Spinal cord (tissue), 10 donors: ENCODE results near the gene FAM236A. TPM values are rescaled to one million over a fixed set of nuclear protein-coding genes. Genes with fewer than 3 reads are reported as not detected.
"Not testable (repeated sequence)": the region's sequence is repeated elsewhere in the genome, so short reads cannot be mapped to it uniquely, and the experiment has no call there.

Experiments
- DNase-seq, 6 donors: peaks; one replicate each; pipeline versions ENCODE4 v3.0.0 to v3.0.0-alpha.2; 2013 to 2015; ENCODE audit warnings: low spot score in 6 of 6, low read depth in 4 of 6
- H3K27ac ChIP-seq: one replicate; pipeline ENCODE4 v1.5.1; 2013; ENCODE audit warnings: low read depth, low read length, control low read depth
- H3K27me3 ChIP-seq: one replicate; pipeline ENCODE4 v1.6.1; 2013; ENCODE audit warnings: low read length; ENCODE audit not compliant: control insufficient read depth, insufficient read depth
- H3K36me3 ChIP-seq: one replicate; pipeline ENCODE4 v1.6.1; 2013; ENCODE audit warnings: low read length; ENCODE audit not compliant: control insufficient read depth, insufficient read depth
- H3K4me1 ChIP-seq: one replicate; pipeline ENCODE4 v1.6.1; 2013; ENCODE audit warnings: low read length; ENCODE audit not compliant: control insufficient read depth, insufficient read depth
- H3K4me3 ChIP-seq: one replicate; pipeline ENCODE4 v1.5.1; 2013; ENCODE audit warnings: low read depth, low read length, control low read depth
- H3K9me3 ChIP-seq: one replicate; pipeline ENCODE4 v1.6.1; 2013; ENCODE audit warnings: low read length; ENCODE audit not compliant: control insufficient read depth, insufficient read depth
- WGBS: methylation state at CpG from one replicate; pipeline ENCODE4 v1.1.5; 2013; ENCODE audit warnings: missing lambda C conversion rate; ENCODE audit not compliant: insufficient coverage; 5-methylcytosine and 5-hydroxymethylcytosine counted together
- polyA plus RNA-seq, 2 donors: library from polyadenylated mRNA; unstranded; fragments of 120-200 nt; gene quantifications; one replicate each; pipeline ENCODE4 v1.2.1, GENCODE V29; 2013; ENCODE audit not compliant: insufficient read length in 2 of 2
- total RNA-seq, 2 donors: library from RNA; depleted of rRNA in 1 of 2; stranded (reverse); fragments of 120-200 nt in 1 of 2; fragments of >200 nt in 1 of 2; gene quantifications; one replicate each; pipeline versions ENCODE4 v1.2.3 to v1.2.4, GENCODE V29; 2013 to 2014
- donor health status: healthy.

The FAM236A gene
- total and polyA plus RNA-seq, 4 donors: 1.8 TPM; not detected in 2

- not testable (repeated sequence) for H3K4me3 ChIP-seq, H3K36me3 ChIP-seq, DNase-seq, H3K4me1 ChIP-seq, H3K27me3 ChIP-seq, H3K27ac ChIP-seq, H3K9me3 ChIP-seq
- no CpG with 5 or more reads among the region's 9 CpGs for WGBS
Measured at GRCh38 chrX:72959971-72960370, 22.0 kb downstream of the FAM236A start.

- not testable (repeated sequence) for H3K4me3 ChIP-seq, H3K4me1 ChIP-seq, H3K9me3 ChIP-seq, H3K27ac ChIP-seq, H3K36me3 ChIP-seq, H3K27me3 ChIP-seq, DNase-seq
- WGBS: no CpG with 5 or more reads among the region's 5 CpGs
Measured at GRCh38 chrX:72971859-72972258, 33.9 kb downstream of the FAM236A start.

GRCh38 chrX:72974885-72975284, 36.9 kb downstream of the FAM236A start:
- H3K4me3 ChIP-seq, DNase-seq, H3K27ac ChIP-seq: not testable (repeated sequence)

GRCh38 chrX:72980894-72981469, 43.0 kb downstream of the FAM236A start:
- not testable (repeated sequence) for H3K4me1 ChIP-seq, H3K36me3 ChIP-seq, DNase-seq, H3K27ac ChIP-seq, H3K27me3 ChIP-seq, H3K9me3 ChIP-seq, H3K4me3 ChIP-seq
- WGBS: 52% methylated on average over 4 of the region's 5 CpGs

More at GRCh38 chrX:72974885-72975284, 36.9 kb downstream of the FAM236A start:
- H3K4me1 ChIP-seq, H3K27me3 ChIP-seq, H3K36me3 ChIP-seq, H3K9me3 ChIP-seq: not testable (repeated sequence)
- no CpG with 5 or more reads among the region's 7 CpGs for WGBS

Other genes with a start within 250 kb of the FAM236A start
- gene PHKA1, start 223.9 kb upstream of the FAM236A start, total RNA-seq: 1 to 10 TPM; 6.1 to 7.4 TPM
- 1 to 10 TPM; 7.5 to 9.3 TPM for gene PHKA1, start 223.9 kb upstream of the FAM236A start, polyA plus RNA-seq
- gene DMRTC1B, start 161.3 kb upstream of the FAM236A start, total RNA-seq: 1 to 10 TPM; 1.5 to 2.6 TPM
- gene DMRTC1B, start 161.3 kb upstream of the FAM236A start, polyA plus RNA-seq: 10 to 100 TPM; 13.7 to 15.3 TPM
- not detected for gene FAM236B, start 155.5 kb upstream of the FAM236A start, total RNA-seq
- not detected for gene FAM236B, start 155.5 kb upstream of the FAM236A start, polyA plus RNA-seq
- not detected for gene FAM236D, start 130.0 kb upstream of the FAM236A start, total RNA-seq
- not detected for gene FAM236D, start 130.0 kb upstream of the FAM236A start, polyA plus RNA-seq
- gene FAM236C, start 25.6 kb upstream of the FAM236A start, total RNA-seq: not detected
- gene FAM236C, start 25.6 kb upstream of the FAM236A start, polyA plus RNA-seq: not detected
- under 1 TPM in 1 of 2 donors, not detected in 1; 0.55 TPM for gene DMRTC1, start 5.6 kb downstream of the FAM236A start, total RNA-seq
- 1 to 10 TPM; 1.0 to 1.5 TPM for gene DMRTC1, start 5.6 kb downstream of the FAM236A start, polyA plus RNA-seq
- gene PABPC1L2B, start 64.7 kb downstream of the FAM236A start, total RNA-seq: 1 to 10 TPM in 1 of 2 donors, under 1 TPM in 1; 0.72 to 1.3 TPM
- 10 to 100 TPM; 14.1 to 17.2 TPM for gene PABPC1L2B, start 64.7 kb downstream of the FAM236A start, polyA plus RNA-seq
- 1 to 10 TPM; 1.7 to 4.1 TPM for gene PABPC1L2A, start 141.3 kb downstream of the FAM236A start, total RNA-seq
- 10 to 100 TPM; 12.1 to 12.6 TPM for gene PABPC1L2A, start 141.3 kb downstream of the FAM236A start, polyA plus RNA-seq